ELR (cell line): ENCODE results near the gene CDKL4.
"Not testable (repeated sequence)": the region's sequence is repeated elsewhere in the genome, so short reads cannot be mapped to it uniquely, and the experiment has no call there.

Experiments used
- DNase-seq: peaks from one replicate; pipeline ENCODE4 v3.0.0-alpha.2; 2015; ENCODE audit warnings: low read depth

Gene CDKL4

GRCh38 chr2:39178756-39179155, 65.0 kb downstream of the CDKL4 start:
- no peak for DNase-seq

GRCh38 chr2:39176997-39177396, 66.8 kb downstream of the CDKL4 start:
- DNase-seq, result no peak

- no peak for DNase-seq
These were observed 68.6 kb downstream of the CDKL4 start for GRCh38 chr2:39175026-39175812.

DNA sequence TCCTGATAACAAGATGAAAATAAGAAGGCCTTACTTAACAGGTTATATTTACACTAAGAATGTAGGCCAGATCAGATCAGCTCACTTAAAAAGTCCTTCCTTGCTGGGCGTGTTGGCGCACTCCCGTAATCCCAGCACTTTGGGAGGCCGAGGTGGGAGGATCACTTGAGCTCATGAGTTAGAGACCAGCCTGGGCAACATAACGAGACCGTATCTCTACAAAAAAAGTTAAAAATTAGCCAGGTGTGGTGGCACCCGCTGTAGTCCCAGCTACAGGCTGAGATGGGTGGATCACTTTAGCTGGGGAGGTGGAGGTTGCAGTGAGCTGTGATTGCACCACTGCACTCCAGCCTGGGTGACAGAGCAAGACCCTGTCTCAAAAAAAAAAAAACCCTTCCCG, 69.7 kb downstream of the CDKL4 start:
- no peak for DNase-seq

GRCh38 chr2:39172047-39172706, 71.6 kb downstream of the CDKL4 start:
- DNase-seq, result not testable (repeated sequence)

- DNase-seq, result no peak
These were observed 72.1 kb downstream of the CDKL4 start for GRCh38 chr2:39171621-39172020.

DNA sequence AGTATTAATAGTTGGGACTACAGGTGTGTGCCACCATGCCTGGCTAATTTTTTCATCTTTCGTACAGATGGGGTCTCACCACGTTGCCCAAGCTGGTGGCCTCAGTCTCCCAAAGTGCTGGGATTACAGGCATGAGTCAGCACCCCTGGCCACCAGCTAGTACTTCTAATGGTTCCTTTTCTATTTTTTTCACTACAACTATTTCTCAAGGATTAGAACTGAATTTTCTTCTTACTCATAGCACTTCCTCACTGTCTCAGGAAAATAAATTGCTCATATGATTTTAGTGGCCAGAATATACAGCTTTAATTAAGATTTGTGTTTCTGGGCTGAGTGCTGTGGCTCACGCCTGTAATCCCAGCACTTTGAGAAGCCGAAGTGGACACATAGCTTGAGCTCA, 79.7 kb downstream of the CDKL4 start:
- no peak for DNase-seq

- DNase-seq, result no peak
These were observed 82.8 kb downstream of the CDKL4 start for GRCh38 chr2:39160982-39161381.

- no peak for DNase-seq
These were observed 84.5 kb downstream of the CDKL4 start for GRCh38 chr2:39159283-39159682.

GRCh38 chr2:39158351-39158750, 85.4 kb downstream of the CDKL4 start:
- peak; percentile 44 for DNase-seq

DNA sequence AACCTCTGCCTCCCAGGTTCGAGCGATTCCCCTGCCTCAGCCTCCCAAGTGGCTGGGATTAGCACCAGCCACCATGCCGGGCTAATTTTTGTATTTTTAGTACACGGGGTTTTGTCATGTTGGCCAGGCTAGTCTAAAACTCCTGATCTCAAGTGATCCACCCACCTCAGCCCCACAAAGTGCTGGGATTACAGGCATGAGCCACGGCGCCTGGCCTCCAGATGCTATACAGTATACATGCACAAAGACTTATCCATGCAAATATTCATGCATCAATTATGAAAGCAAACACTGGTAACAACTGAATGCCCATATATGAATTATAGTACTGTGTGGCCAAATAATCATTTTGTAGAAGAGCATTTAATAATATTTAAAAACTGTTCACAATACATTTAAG, 86.9 kb downstream of the CDKL4 start:
- DNase-seq, result no peak

DNA sequence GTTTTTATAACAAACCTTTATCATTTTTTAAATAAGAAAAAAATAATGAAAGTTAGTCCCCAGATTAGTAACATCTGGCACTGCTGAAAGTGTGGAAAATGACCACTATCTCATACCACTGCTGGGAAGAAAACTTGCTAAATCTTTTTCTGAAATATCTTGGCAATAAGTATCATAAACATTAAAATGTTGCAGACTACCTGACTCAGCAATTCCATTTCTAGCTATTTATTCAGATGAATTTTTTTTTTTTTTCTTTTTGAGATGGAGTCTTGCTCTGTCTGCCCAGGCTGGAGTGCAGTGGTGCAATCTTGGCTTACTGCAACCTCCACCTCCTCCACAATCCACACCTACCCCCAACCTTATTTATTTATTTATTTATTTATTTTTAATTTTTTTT, 87.7 kb downstream of the CDKL4 start:
- no peak for DNase-seq

DNA sequence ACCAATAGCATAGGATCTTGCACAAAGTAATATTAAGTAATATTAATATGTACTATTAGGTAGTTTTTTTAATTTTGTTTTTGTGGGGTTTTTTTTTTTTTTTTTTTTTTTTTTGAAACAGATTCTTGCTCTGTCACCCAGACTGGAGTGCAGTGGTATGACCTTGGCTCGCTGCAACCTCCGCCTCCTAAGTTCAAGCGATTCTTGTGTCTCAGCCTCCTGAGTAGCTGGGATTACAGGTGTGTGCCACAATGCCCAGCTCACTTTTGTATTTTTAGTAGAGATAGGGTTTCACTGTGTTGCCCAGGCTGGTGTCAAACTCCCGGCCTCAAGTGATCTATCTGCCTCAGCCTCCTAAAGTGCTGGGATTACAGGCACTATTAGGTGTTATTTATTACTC, 88.2 kb downstream of the CDKL4 start:
- DNase-seq, result not testable (repeated sequence)

GRCh38 chr2:39154944-39155343, 88.8 kb downstream of the CDKL4 start:
- DNase-seq, result no peak

DNA sequence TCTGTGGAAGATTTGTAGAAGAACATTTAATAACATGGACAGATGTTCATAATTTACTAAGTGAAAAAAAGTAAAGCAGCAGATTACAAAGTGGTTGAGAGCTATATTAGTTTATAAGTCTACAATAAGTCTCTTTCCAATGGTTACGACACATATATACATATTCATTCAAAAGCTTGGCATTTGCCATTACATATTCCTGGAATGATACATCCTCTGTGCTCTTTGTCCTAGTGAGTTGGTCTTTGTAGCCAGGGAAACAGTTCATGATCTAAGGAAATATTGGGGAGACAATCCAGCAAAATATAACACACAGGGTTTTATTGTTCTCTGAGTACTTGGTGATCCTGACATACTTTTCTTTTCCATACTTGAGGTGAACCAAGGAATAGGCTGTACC, 90.5 kb downstream of the CDKL4 start:
- DNase-seq, result peak; percentile 25

- no peak for DNase-seq
These were observed 91.3 kb downstream of the CDKL4 start for GRCh38 chr2:39152504-39152903.

DNA sequence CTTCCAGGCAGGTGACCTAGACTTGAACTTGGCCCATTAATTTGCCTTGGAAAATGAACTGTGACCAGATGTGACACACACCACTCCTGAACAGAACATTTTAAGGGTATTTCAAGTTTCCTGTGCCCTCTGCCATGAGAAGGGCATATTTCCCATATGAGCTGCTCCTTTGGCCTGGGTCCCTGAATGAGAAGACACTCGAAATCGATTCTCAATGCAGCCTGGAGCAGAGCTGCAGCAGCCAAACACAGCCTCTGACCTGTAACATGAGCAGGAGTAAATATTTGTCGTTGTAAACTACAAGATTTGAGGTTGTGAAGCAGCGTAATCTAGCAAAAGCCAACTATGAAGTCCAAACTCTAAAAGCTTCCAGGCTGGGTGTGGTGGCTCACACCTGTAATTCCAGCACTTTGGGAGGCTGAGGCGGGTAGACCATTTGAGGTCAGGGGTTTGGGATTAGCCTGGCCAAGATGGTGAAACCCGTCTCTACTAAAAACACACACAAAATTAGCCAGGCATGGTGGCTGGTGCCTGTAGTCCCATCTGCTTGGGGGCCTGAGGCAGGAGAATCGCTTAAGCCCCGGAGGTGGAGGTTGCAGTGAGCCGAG, 92.8 kb downstream of the CDKL4 start:
- DNase-seq, result no peak

DNA sequence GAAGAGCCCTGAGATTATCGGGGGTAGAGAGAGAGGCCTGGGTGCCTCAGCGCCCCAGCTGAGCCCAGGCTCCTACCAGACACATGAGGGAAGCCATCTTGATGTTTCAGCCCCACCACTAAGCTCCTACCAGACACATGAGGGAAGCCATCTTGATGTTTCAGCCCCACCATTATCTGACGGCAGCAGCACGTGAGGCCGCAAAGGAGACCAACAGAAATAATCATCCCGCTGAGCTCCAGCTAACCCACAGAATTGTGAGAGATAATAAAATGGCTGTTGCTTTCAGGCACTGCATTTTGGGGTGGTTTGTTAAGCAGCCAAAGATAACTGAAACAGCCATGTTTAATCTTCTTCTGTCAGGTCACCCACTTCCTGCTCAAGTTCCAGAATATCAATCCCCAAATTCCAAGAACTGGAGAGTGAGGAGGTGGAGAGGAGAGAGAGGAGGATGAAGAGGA, 93.6 kb downstream of the CDKL4 start:
- DNase-seq, result no peak

GRCh38 chr2:39146630-39147029, 97.1 kb downstream of the CDKL4 start:
- DNase-seq, result no peak

DNA sequence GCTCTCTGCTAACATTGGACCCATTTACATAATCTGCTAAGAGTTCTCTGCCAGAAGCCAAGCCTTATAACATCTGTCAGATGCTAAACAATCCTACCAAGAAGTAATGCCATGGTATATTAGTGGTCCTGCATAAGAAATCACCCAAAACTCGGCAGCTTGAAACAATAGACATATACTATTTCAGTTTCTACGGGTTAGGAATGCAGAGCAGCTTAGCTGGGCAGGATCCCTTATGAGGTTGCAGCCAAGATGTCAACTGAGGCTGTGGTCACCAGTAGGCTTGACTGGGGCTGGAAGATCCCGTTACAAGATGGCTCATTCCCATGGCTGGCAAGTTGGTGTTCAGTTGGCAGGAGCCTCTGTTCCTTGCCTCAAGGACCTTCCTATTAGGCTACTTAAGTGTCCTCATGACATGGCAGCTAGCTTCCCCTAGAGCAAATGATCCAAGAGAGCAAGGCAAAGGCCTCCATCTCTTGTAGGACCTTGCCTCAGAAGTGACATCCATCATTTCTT, 97.8 kb downstream of the CDKL4 start:
- no peak for DNase-seq

- no peak for DNase-seq
These were observed 99.4 kb downstream of the CDKL4 start for GRCh38 chr2:39144416-39144815.

- DNase-seq, result no peak
These were observed 100.7 kb downstream of the CDKL4 start for GRCh38 chr2:39142904-39143605.
